ENCODE measurements around the gene RHOB. TPM values are rescaled to one million over a fixed set of nuclear protein-coding genes. Genes with fewer than 3 reads are reported as not detected.
A peak's percentile ranks its signal among the peaks of the same experiment; 100 is the strongest.

The RHOB gene
- total and polyA plus RNA-seq, 7 donors: 111 to 669 (median 194) TPM

GRCh38 chr2:20440001-20440560 lies 6.8 kb upstream of the RHOB start:
- no peak for TF ChIP-seq CTCF (IDR thresholded peaks at IDR 0.05)
- no peak overlapping the region for H3K27ac ChIP-seq
- no peaks in the 10 kb centered on the region for H3K36me3 ChIP-seq (ENCODE audit: insufficient read depth in 1 of 2, low read depth in 1 of 2)
- 96 to 97% (median 97%) methylated on average over 6 of the region's 6 CpGs for WGBS, 3 donors
- intact Hi-C loops (cut with DNase I): loop anchor here in 1 of 2 donors (2.0 kb wide), 1 partner anchor 195 kb away; no protein-coding TSS in a partner anchor
- DNase-seq (no peak), ATAC-seq (no peak)
- peaks cover 13% of the 10 kb centered on the region for H3K4me1 ChIP-seq
- H3K4me3 ChIP-seq: no peak overlapping the region
- H3K27me3 ChIP-seq (ENCODE audit: insufficient read depth in 3 of 3, low read length in 2 of 3): no peaks in the 10 kb centered on the region
- no peaks in the 10 kb centered on the region for H3K9me3 ChIP-seq

- Histone ChIP-seq H3K4me3 (no peak overlapping the region), H3K4me1 (peaks cover 11% of the 10 kb centered on the region), H3K36me3 (ENCODE audit: insufficient read depth in 1 of 2, low read depth in 1 of 2) (peaks cover 0 to 8% of the 10 kb centered on the region in 2 donors), H3K27me3 (ENCODE audit: insufficient read depth in 3 of 3, low read length in 2 of 3) (no peaks in the 10 kb centered on the region), H3K27ac (peak overlapping the region; percentile 48), H3K9me3 (no peaks in the 10 kb centered on the region)
- intact Hi-C loops (cut with DNase I): loop anchor here in 1 of 2 donors (1.0 kb wide), 1 partner anchor 193 kb away; no protein-coding TSS in a partner anchor
- TF ChIP-seq CTCF (IDR thresholded peaks at IDR 0.05): peak; percentile 76
- WGBS, 3 donors: 43 to 65% (median 43%) methylated on average over 6 of the region's 6 CpGs
- DNase-seq (peak in 1 of 2 donors; percentile 54), ATAC-seq (no peak)
Measured at GRCh38 chr2:20443276-20443920, 3.5 kb upstream of the RHOB start.

- H3K27ac ChIP-seq: peak overlapping the region; percentile 48
- intact Hi-C loops (cut with DNase I): no loop called here
- H3K36me3 ChIP-seq (ENCODE audit: insufficient read depth in 1 of 2, low read depth in 1 of 2): peaks cover 0 to 14% of the 10 kb centered on the region in 2 donors
- WGBS, 3 donors: 42 to 53% (median 45%) methylated on average over 12 of the region's 12 CpGs
- TF ChIP-seq CTCF (IDR thresholded peaks at IDR 0.05): no peak
- peak overlapping the region; percentile 98 for H3K4me3 ChIP-seq
- ATAC-seq (no peak), DNase-seq (peak in 1 of 2 donors; percentile 56)
- H3K27me3 ChIP-seq (ENCODE audit: insufficient read depth in 3 of 3, low read length in 2 of 3): no peaks in the 10 kb centered on the region
- H3K9me3 ChIP-seq: no peaks in the 10 kb centered on the region
- peaks cover 5% of the 10 kb centered on the region for H3K4me1 ChIP-seq
Measured at GRCh38 chr2:20444101-20444992, 2.5 kb upstream of the RHOB start.

- 75 to 80% (median 75%) methylated on average over 24 of the region's 24 CpGs for WGBS, 3 donors
- Histone ChIP-seq H3K27ac (peak overlapping the region; percentile 18), H3K4me1 (peaks cover 11% of the 10 kb centered on the region), H3K4me3 (peak overlapping the region; percentile 98), H3K27me3 (ENCODE audit: insufficient read depth in 3 of 3, low read length in 2 of 3) (no peaks in the 10 kb centered on the region), H3K9me3 (no peaks in the 10 kb centered on the region), H3K36me3 (ENCODE audit: insufficient read depth in 1 of 2, low read depth in 1 of 2) (peaks cover 0 to 14% of the 10 kb centered on the region in 2 donors)
- ATAC-seq: no peak
- TF ChIP-seq CTCF (IDR thresholded peaks at IDR 0.05): no peak
- peak in 1 of 2 donors; percentile 51 for DNase-seq
- intact Hi-C loops (cut with DNase I): loop anchor here in 1 of 2 donors (5.0 kb wide), 1 partner anchor 92 kb away; no protein-coding TSS in a partner anchor
Measured at GRCh38 chr2:20444993-20445910, 1.6 kb upstream of the RHOB start.

All from psoas muscle (tissue), 8 donors.